GM12891 (cell line): ENCODE data around the gene VEGFB.

Experiments used
- POLR2A ChIP-seq: IDR thresholded peaks from 2 replicates; pipeline ENCODE4 v1.6.1; 2011; ENCODE audit warnings: low read depth, low read length, control low read depth
- POLR2AphosphoS5 ChIP-seq: IDR thresholded peaks from 2 replicates; pipeline ENCODE4 v1.6.1; 2011; ENCODE audit warnings: low read depth, low read length, control low read depth
- POU2F2 ChIP-seq: IDR thresholded peaks from 2 replicates; pipeline ENCODE4 v1.6.1; 2011; ENCODE audit warnings: low read depth, mild to moderate bottlenecking, control low read depth, low read length, moderate library complexity
- TAF1 ChIP-seq: IDR thresholded peaks from 2 replicates; pipeline ENCODE4 v1.6.1; 2011; ENCODE audit warnings: low read depth, low read length, control low read depth

GRCh38 chr11:64285885-64286800 is 51.8 kb downstream of the VEGFB start:
- TF ChIP-seq POLR2A (no peak), POLR2AphosphoS5 (no peak), TAF1 (no peak), POU2F2 (no peak)
